ENCODE results near the gene ZER1. TPM values are rescaled to one million over a fixed set of nuclear protein-coding genes. Genes with fewer than 3 reads are reported as not detected.
A peak's percentile ranks its signal among the peaks of the same experiment; 100 is the strongest.

ZER1 gene
- total and polyA plus RNA-seq, 2 of the 4 experiments (the other 2 are of a cell fraction), result 7.7 to 34.9 TPM

- dilution Hi-C loops (cut with HindIII; ENCODE audit: low sequenced_read_pairs, unreplicated experiment), result no loop called here
- Histone ChIP-seq H3K4ac (ENCODE audit: low read depth, low read length) (peak overlapping the region; percentile 98), H2BK120ac (ENCODE audit: low read depth, low read length) (peak overlapping the region; percentile 14), H3K27me3 (ENCODE audit: control insufficient read depth, insufficient read depth, low read length) (no peaks in the 10 kb centered on the region), H3K36me3 (ENCODE audit: control insufficient read depth, insufficient read depth, low read length) (no peaks in the 10 kb centered on the region; the same call in 1 of the 2 replicates), H3K9me1 (ENCODE audit: insufficient read depth, low read length) (peaks cover 22% of the 10 kb centered on the region), H3K27ac (ENCODE audit: insufficient read depth, low read length) (peak overlapping the region; percentile 43; the same call in 1 of the 2 replicates), H3K9ac (ENCODE audit: low read depth, low read length) (peak overlapping the region; percentile 55), H3K14ac (replicated peaks; ENCODE audit: low read depth, low read length) (peak overlapping the region; percentile 64), H2AK5ac (ENCODE audit: low read depth, low read length) (peak overlapping the region; percentile 64; the same call in 1 of the 2 replicates), H3K4me1 (ENCODE audit: control insufficient read depth, insufficient read depth, low read length) (peaks cover 17% of the 10 kb centered on the region), H3K23ac (ENCODE audit: low read depth, low read length) (peak overlapping the region; percentile 31; the same call in 1 of the 2 replicates), H2BK15ac (ENCODE audit: low read depth, low read length) (0 out of 3 replicates have a peak overlapping the region, but pooled peaks have one; percentile 20), H2AK9ac (replicated peaks; ENCODE audit: low read depth, low read length, poor library complexity) (peak overlapping the region; percentile 98), H2BK20ac (ENCODE audit: low read depth, low read length) (no peak overlapping the region), H3K4me3 (ENCODE audit: insufficient read depth, low read depth, low read length) (no peak overlapping the region), H3K56ac (ENCODE audit: extremely low read depth, insufficient read depth, low read length) (no peak overlapping the region), H4K8ac (ENCODE audit: low read depth in 2 of 2, low read length in 2 of 2) (peak overlapping the region; percentile 71 to 82; a peak in 3 of 4 replicates), H4K20me1 (ENCODE audit: insufficient read depth, low read length) (peaks cover 8% of the 10 kb centered on the region), H3K4me2 (ENCODE audit: low read depth, low read length) (peak overlapping the region; percentile 57), H2BK5ac (ENCODE audit: low read depth, low read length, poor library complexity, severe bottlenecking) (no peak overlapping the region), H3K79me1 (ENCODE audit: low read depth in 1 of 2, low read length in 2 of 2) (peaks cover 27 to 57% of the 10 kb centered on the region in 2 experiments), H4K5ac (ENCODE audit: low read depth, low read length) (peak overlapping the region; percentile 87), H3K18ac (ENCODE audit: low read depth, low read length) (peak overlapping the region; percentile 24; the same call in 1 of the 2 replicates), H2AFZ (replicated peaks; ENCODE audit: low read length, poor library complexity) (peak overlapping the region; percentile 84), H3K9me3 (ENCODE audit: control insufficient read depth, insufficient read depth, low read length) (no peaks in the 10 kb centered on the region), H4K91ac (ENCODE audit: insufficient read depth, low read depth, low read length) (peak overlapping the region; percentile 6; the same call in 1 of the 2 replicates)
- ChIA-PET POLR2A (ENCODE audit: unreplicated experiment) (interaction anchor here (0.6 to 0.7 kb wide), 2 partner anchors 44 to 94 kb away, joined by 3 to 5 read pairs; no protein-coding TSS in a partner anchor), CTCF (no interaction called here)
- no peak for TF ChIP-seq MAZ (IDR thresholded peaks at IDR 0.05; ENCODE audit: borderline replicate concordance, low read depth, low read length)
- TF ChIP-seq NFE2L2 (IDR thresholded peaks at IDR 0.05; ENCODE audit: low read depth, low read length), result no peak
- no peak for TF ChIP-seq CEBPB (IDR thresholded peaks at IDR 0.05; ENCODE audit: low read depth, low read length)
- TF ChIP-seq RFX5 (IDR thresholded peaks at IDR 0.05; ENCODE audit: low read depth, low read length), result no peak
- TF ChIP-seq USF2 (IDR thresholded peaks at IDR 0.05; ENCODE audit: low read depth, low read length), result no peak
- no peak for ATAC-seq (ENCODE audit: low read depth)
- no CpG with 5 or more reads among the region's 17 CpGs for WGBS, 2 experiments (ENCODE audit: extremely low coverage in 2 of 2, insufficient read length in 1 of 2)
- no TSS peak for BruUV-seq (replicated peaks)
- intact Hi-C loops (cut with micrococcal nuclease), result no loop called here
- in situ Hi-C loops (cut with MboI; ENCODE audit: low sequenced_read_pairs), result no loop called here
- DNase-seq, result no peak
Observed at GRCh38 chr9:128685636-128686489, 85.9 kb downstream of the ZER1 start.
